Breast epithelium (tissue), 3 donors: ENCODE results near the gene CYP2U1.
A peak's percentile ranks its signal among the peaks of the same experiment; 100 is the strongest.

Source experiments
- CTCF ChIP-seq, 3 donors: fragments of 450-650 bp; IDR thresholded peaks; one replicate each; pipeline ENCODE4 v1.5.1; 2016 to 2017; ENCODE audit warnings: antibody characterized with exemption in 3 of 3, mild to moderate bottlenecking in 3 of 3, moderate library complexity in 3 of 3
- POLR2A ChIP-seq: fragments of 450-650 bp; IDR thresholded peaks from one replicate; pipeline ENCODE4 v1.6.1; 2016; ENCODE audit warnings: antibody characterized with exemption, mild to moderate bottlenecking, moderate library complexity
- POLR2AphosphoS5 ChIP-seq, 3 donors: sonication (generic); formaldehyde crosslinking; IDR thresholded peaks; one replicate each; pipeline ENCODE4 v1.6.1; 2017; ENCODE audit warnings: antibody characterized with exemption in 3 of 3

- TF ChIP-seq CTCF (IDR thresholded peaks at IDR 0.05) (peak in 1 of 3 donors; percentile 9), POLR2A (peak; percentile 75), POLR2AphosphoS5 (IDR thresholded peaks at IDR 0.05) (peak; percentile 58 to 96 (median 73))
Observed at GRCh38 chr4:107989537-107990386, 58.4 kb downstream of the CYP2U1 start, which contains the start of gene HADH.
